ENCODE results near the gene WLS. TPM values are rescaled to one million over a fixed set of nuclear protein-coding genes. Genes with fewer than 3 reads are reported as not detected.
"Not testable (repeated sequence)": the region's sequence is repeated elsewhere in the genome, so short reads cannot be mapped to it uniquely, and the experiment has no call there.

The WLS gene
- 4.7 TPM for total RNA-seq

GRCh38 chr1:68232289-68233148 lies at the start of gene WLS:
TSS of gene WLS (minus strand) at chr1:68232523. CDS start at chr1:68232299, 224 bp downstream.
- Histone ChIP-seq H3K27me3 (ENCODE audit: insufficient read depth, low read length) (peaks cover 62% of the 10 kb centered on the region), H3K4me1 (ENCODE audit: insufficient read depth, low read length) (peaks cover 29% of the 10 kb centered on the region), H3K9me3 (ENCODE audit: low read depth, low read length) (no peaks in the 10 kb centered on the region), H3K4me3 (ENCODE audit: low read length) (peak within 1 kb of the TSS; percentile 57)

GRCh38 chr1:68280286-68280685 lies 48.0 kb upstream of the WLS start:
- H3K9me3 ChIP-seq (ENCODE audit: low read depth, low read length) = no peaks in the 10 kb centered on the region
- peaks cover 3% of the 10 kb centered on the region for H3K4me1 ChIP-seq (ENCODE audit: insufficient read depth, low read length)
- H3K27me3 ChIP-seq (ENCODE audit: insufficient read depth, low read length) = no peaks in the 10 kb centered on the region
- H3K4me3 ChIP-seq (ENCODE audit: low read length) = no peak overlapping the region

GRCh38 chr1:68279846-68280245 lies 47.5 kb upstream of the WLS start:
- no peak overlapping the region for H3K4me3 ChIP-seq (ENCODE audit: low read length)
- H3K9me3 ChIP-seq (ENCODE audit: low read depth, low read length) = no peaks in the 10 kb centered on the region
- H3K27me3 ChIP-seq (ENCODE audit: insufficient read depth, low read length) = no peaks in the 10 kb centered on the region
- H3K4me1 ChIP-seq (ENCODE audit: insufficient read depth, low read length) = peaks cover 3% of the 10 kb centered on the region

GRCh38 chr1:68278221-68278620 lies 45.9 kb upstream of the WLS start:
- Histone ChIP-seq H3K27me3 (ENCODE audit: insufficient read depth, low read length) (no peaks in the 10 kb centered on the region), H3K4me1 (ENCODE audit: insufficient read depth, low read length) (peaks cover 3% of the 10 kb centered on the region), H3K9me3 (ENCODE audit: low read depth, low read length) (no peaks in the 10 kb centered on the region), H3K4me3 (ENCODE audit: low read length) (no peak overlapping the region)

DNA sequence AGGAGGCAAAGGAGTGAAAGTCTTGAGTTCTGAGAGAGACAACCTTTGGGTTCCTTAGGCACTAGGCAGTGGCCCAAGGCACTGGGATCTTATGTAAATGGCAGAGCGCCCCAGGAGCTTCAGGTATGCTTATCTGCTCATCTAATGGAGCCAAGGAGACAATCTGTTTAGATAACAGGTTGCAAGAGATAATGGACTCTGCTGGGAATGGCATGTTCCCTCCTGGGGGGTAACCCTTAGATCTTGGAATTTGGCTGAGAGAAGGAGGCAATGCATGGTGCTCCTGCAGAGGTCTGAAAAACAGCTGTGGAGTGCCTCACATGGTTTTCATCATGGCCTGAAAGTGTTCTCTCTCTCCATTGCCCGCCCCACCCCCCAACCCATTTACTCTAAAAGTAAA lies 44.1 kb upstream of the WLS start:
- Histone ChIP-seq H3K9me3 (ENCODE audit: low read depth, low read length) (no peaks in the 10 kb centered on the region), H3K4me1 (ENCODE audit: insufficient read depth, low read length) (peaks cover 5% of the 10 kb centered on the region), H3K27me3 (ENCODE audit: insufficient read depth, low read length) (no peaks in the 10 kb centered on the region), H3K4me3 (ENCODE audit: low read length) (no peak overlapping the region)

- Histone ChIP-seq H3K4me1 (ENCODE audit: insufficient read depth, low read length) (peaks cover 30% of the 10 kb centered on the region), H3K27me3 (ENCODE audit: insufficient read depth, low read length) (no peaks in the 10 kb centered on the region)
Measured at GRCh38 chr1:68273530-68273929, 41.2 kb upstream of the WLS start.

GRCh38 chr1:68271596-68271995 lies 39.3 kb upstream of the WLS start:
- Histone ChIP-seq H3K9me3 (ENCODE audit: low read depth, low read length) (no peaks in the 10 kb centered on the region), H3K4me3 (ENCODE audit: low read length) (no peak overlapping the region), H3K4me1 (ENCODE audit: insufficient read depth, low read length) (peaks cover 27% of the 10 kb centered on the region), H3K27me3 (ENCODE audit: insufficient read depth, low read length) (no peaks in the 10 kb centered on the region)

More at GRCh38 chr1:68273530-68273929, 41.2 kb upstream of the WLS start:
- Histone ChIP-seq H3K9me3 (ENCODE audit: low read depth, low read length) (no peaks in the 10 kb centered on the region), H3K4me3 (ENCODE audit: low read length) (no peak overlapping the region)

- H3K9me3 ChIP-seq (ENCODE audit: low read depth, low read length) = no peaks in the 10 kb centered on the region
- H3K4me1 ChIP-seq (ENCODE audit: insufficient read depth, low read length) = peaks cover 27% of the 10 kb centered on the region
- no peak overlapping the region for H3K4me3 ChIP-seq (ENCODE audit: low read length)
- no peaks in the 10 kb centered on the region for H3K27me3 ChIP-seq (ENCODE audit: insufficient read depth, low read length)
Measured at GRCh38 chr1:68270951-68271350, 38.6 kb upstream of the WLS start.

DNA sequence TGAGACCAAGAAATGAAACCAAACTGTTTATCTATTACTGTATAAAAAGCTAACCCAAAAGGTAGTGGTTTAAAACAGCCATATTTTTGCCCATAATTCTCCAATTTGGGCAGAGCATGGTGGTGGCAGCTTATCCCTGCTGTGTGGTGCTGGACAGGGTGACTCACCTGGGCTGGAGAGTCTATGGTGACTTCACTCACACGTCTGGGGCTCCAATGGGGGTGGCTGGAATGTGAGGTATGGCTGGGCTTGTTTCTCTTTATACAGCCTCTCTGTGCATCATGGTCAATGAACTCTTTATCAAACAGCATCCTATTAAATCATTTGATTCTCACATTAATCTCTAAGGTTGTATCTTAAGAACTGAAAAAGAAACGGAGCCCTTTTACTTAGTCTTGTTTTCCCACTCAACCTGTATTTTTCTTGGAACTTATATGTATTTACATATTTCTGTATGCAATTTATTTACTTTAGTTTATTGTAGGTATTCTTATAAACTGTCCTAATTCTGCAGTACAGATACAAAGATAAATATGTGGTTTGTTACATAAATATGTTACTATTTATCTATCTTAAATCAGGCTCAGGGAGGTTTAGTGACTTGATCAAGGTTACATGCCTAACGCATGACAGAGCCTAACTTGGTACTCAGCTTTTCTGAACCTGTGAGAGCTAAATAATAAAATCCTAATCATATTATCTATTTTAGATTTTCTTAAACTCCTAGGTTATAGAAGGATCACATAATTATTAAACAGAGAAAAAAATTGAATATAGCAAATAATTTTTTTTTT lies 37.5 kb upstream of the WLS start:
- Histone ChIP-seq H3K4me1 (ENCODE audit: insufficient read depth, low read length) (peaks cover 27% of the 10 kb centered on the region), H3K9me3 (ENCODE audit: low read depth, low read length) (no peaks in the 10 kb centered on the region), H3K27me3 (ENCODE audit: insufficient read depth, low read length) (no peaks in the 10 kb centered on the region), H3K4me3 (ENCODE audit: low read length) (no peak overlapping the region)

- Histone ChIP-seq H3K27me3 (ENCODE audit: insufficient read depth, low read length) (no peaks in the 10 kb centered on the region), H3K4me1 (ENCODE audit: insufficient read depth, low read length) (peaks cover 27% of the 10 kb centered on the region)
Measured at GRCh38 chr1:68268896-68269483, 36.7 kb upstream of the WLS start.

GRCh38 chr1:68256824-68257223 lies 24.5 kb upstream of the WLS start:
- H3K4me1 ChIP-seq (ENCODE audit: insufficient read depth, low read length) = peaks cover 27% of the 10 kb centered on the region
- H3K4me3 ChIP-seq (ENCODE audit: low read length) = not testable (repeated sequence)

More at GRCh38 chr1:68268896-68269483, 36.7 kb upstream of the WLS start:
- Histone ChIP-seq H3K9me3 (ENCODE audit: low read depth, low read length) (no peaks in the 10 kb centered on the region), H3K4me3 (ENCODE audit: low read length) (no peak overlapping the region)

GRCh38 chr1:68255301-68255700 lies 23.0 kb upstream of the WLS start:
- Histone ChIP-seq H3K27me3 (ENCODE audit: insufficient read depth, low read length) (no peaks in the 10 kb centered on the region), H3K4me1 (ENCODE audit: insufficient read depth, low read length) (peaks cover 21% of the 10 kb centered on the region), H3K9me3 (ENCODE audit: low read depth, low read length) (no peaks in the 10 kb centered on the region), H3K4me3 (ENCODE audit: low read length) (no peak overlapping the region)

More at GRCh38 chr1:68256824-68257223, 24.5 kb upstream of the WLS start:
- not testable (repeated sequence) for H3K9me3 ChIP-seq (ENCODE audit: low read depth, low read length); H3K27me3 ChIP-seq (ENCODE audit: insufficient read depth, low read length)

- Histone ChIP-seq H3K27me3 (ENCODE audit: insufficient read depth, low read length) (no peaks in the 10 kb centered on the region), H3K9me3 (ENCODE audit: low read depth, low read length) (no peaks in the 10 kb centered on the region), H3K4me3 (ENCODE audit: low read length) (no peak overlapping the region), H3K4me1 (ENCODE audit: insufficient read depth, low read length) (peaks cover 19% of the 10 kb centered on the region)
Measured at GRCh38 chr1:68254667-68255226, 22.4 kb upstream of the WLS start.

- Histone ChIP-seq H3K9me3 (ENCODE audit: low read depth, low read length) (no peaks in the 10 kb centered on the region), H3K4me3 (ENCODE audit: low read length) (no peak overlapping the region), H3K4me1 (ENCODE audit: insufficient read depth, low read length) (peaks cover 6% of the 10 kb centered on the region), H3K27me3 (ENCODE audit: insufficient read depth, low read length) (peaks cover 38% of the 10 kb centered on the region)
Measured at GRCh38 chr1:68237040-68237439, 4.7 kb upstream of the WLS start.

- H3K4me1 ChIP-seq (ENCODE audit: insufficient read depth, low read length) = peaks cover 26% of the 10 kb centered on the region
- peaks cover 59% of the 10 kb centered on the region for H3K27me3 ChIP-seq (ENCODE audit: insufficient read depth, low read length)
- H3K9me3 ChIP-seq (ENCODE audit: low read depth, low read length) = no peaks in the 10 kb centered on the region
- H3K4me3 ChIP-seq (ENCODE audit: low read length) = no peak overlapping the region
Measured at GRCh38 chr1:68234094-68234493, 1.8 kb upstream of the WLS start.

Data from mononuclear cell (primary cell).